Neural cell (in vitro differentiated cells): ENCODE data around the gene BCL2L2. TPM values are rescaled to one million over a fixed set of nuclear protein-coding genes. Genes with fewer than 3 reads are reported as not detected.
A peak's percentile ranks its signal among the peaks of the same experiment; 100 is the strongest.

ENCODE experiments used
- H2AFZ ChIP-seq: fragments of 200-600, 300-800 bp; sonication (generic), shearing (Covaris generic); 2 replicates; pipeline ENCODE4 v1.6.0; 2014; ENCODE audit warnings: low read depth, mild to moderate bottlenecking, antibody characterized with exemption, low read length, moderate library complexity
- H3F3A ChIP-seq: fragments of 200-600 bp; shearing (Covaris generic); 2 replicates; pipeline ENCODE4 v1.6.1; 2016; ENCODE audit warnings: mild to moderate bottlenecking, moderate library complexity, mixed read lengths, antibody characterized with exemption, low read length; ENCODE audit not compliant: insufficient read depth, poor library complexity, severe bottlenecking
- H3K27ac ChIP-seq: fragments of 200-600, 300-800 bp; sonication (generic), shearing (Covaris generic); 2 replicates; pipeline ENCODE4 v1.5.1; 2014; ENCODE audit warnings: mild to moderate bottlenecking, low read length, moderate library complexity
- H3K27me3 ChIP-seq: fragments of 300-800, 200-600 bp; sonication (generic), shearing (Covaris generic); 2 replicates; pipeline ENCODE4 v1.6.0; 2014; ENCODE audit warnings: mild to moderate bottlenecking, low read depth, low read length, moderate library complexity; ENCODE audit not compliant: insufficient read depth
- H3K36me3 ChIP-seq: fragments of 300-800, 200-600 bp; sonication (generic), shearing (Covaris generic); 2 replicates; pipeline ENCODE4 v1.5.1; 2014; ENCODE audit warnings: mild to moderate bottlenecking, antibody characterized with exemption, low read length, moderate library complexity; ENCODE audit not compliant: insufficient read depth
- H3K4me2 ChIP-seq: fragments of 300-800, 200-600 bp; sonication (generic), shearing (Covaris generic); 2 replicates; pipeline ENCODE4 v1.6.0; 2014; ENCODE audit warnings: mild to moderate bottlenecking, low read length
- H3K4me3 ChIP-seq: fragments of 300-800, 200-600 bp; sonication (generic), shearing (Covaris generic); 2 replicates; pipeline ENCODE4 v1.5.1; 2014; ENCODE audit warnings: mild to moderate bottlenecking, low read length, moderate library complexity
- H3K79me2 ChIP-seq: fragments of 200-600 bp; shearing (Covaris generic); replicated peaks from 2 replicates; pipeline ENCODE4 v1.6.0; 2014; ENCODE audit warnings: mild to moderate bottlenecking, low read length, moderate library complexity; ENCODE audit not compliant: insufficient read depth
- H3K9ac ChIP-seq: fragments of 300-800, 200-600 bp; sonication (generic), shearing (Covaris generic); 2 replicates; pipeline ENCODE4 v1.6.1; 2016; ENCODE audit warnings: mild to moderate bottlenecking, low read length, mixed read lengths
- H3K9me2 ChIP-seq: fragments of 200-600 bp; shearing (Covaris generic); 2 replicates; pipeline ENCODE4 v1.6.1; 2016; ENCODE audit warnings: mild to moderate bottlenecking, low read length, mixed read lengths; ENCODE audit not compliant: insufficient read depth
- H3K9me3 ChIP-seq: fragments of 200-600, 300-800 bp; sonication (generic), shearing (Covaris generic); 2 replicates; pipeline ENCODE4 v1.6.1; 2016; ENCODE audit warnings: mild to moderate bottlenecking, mixed run types, low read length, moderate library complexity, mixed read lengths
- H4K20me1 ChIP-seq: fragments of 200-600 bp; shearing (Covaris generic); 2 replicates; pipeline ENCODE4 v1.6.1; 2016; ENCODE audit warnings: mild to moderate bottlenecking, mixed run types; ENCODE audit not compliant: insufficient read depth
- EP300 ChIP-seq: fragments of 450-650 bp; conservative IDR thresholded peaks from 2 replicates; pipeline ENCODE4 v1.6.1; 2014; ENCODE audit warnings: antibody characterized with exemption, mild to moderate bottlenecking, moderate library complexity; ENCODE audit not compliant: poor library complexity, severe bottlenecking
- EZH2 ChIP-seq: fragments of 200-600, 300-800 bp; shearing (Covaris generic), sonication (generic); IDR thresholded peaks from 2 replicates; pipeline ENCODE4 v1.6.1; 2014; ENCODE audit warnings: antibody characterized with exemption, low read length, borderline replicate concordance, mild to moderate bottlenecking; ENCODE audit not compliant: insufficient read depth, poor library complexity, severe bottlenecking
- MXI1 ChIP-seq: fragments of 450-650 bp; conservative IDR thresholded peaks from 2 replicates; pipeline ENCODE4 v1.6.1; 2014; ENCODE audit warnings: antibody characterized with exemption, mild to moderate bottlenecking; ENCODE audit not compliant: poor library complexity, severe bottlenecking
- POLR2AphosphoS5 ChIP-seq: IDR thresholded peaks from 2 replicates; pipeline ENCODE4 v1.6.1; 2012
- RAD21 ChIP-seq: fragments of 450-650 bp; conservative IDR thresholded peaks from 2 replicates; pipeline ENCODE4 v1.6.1; 2014; ENCODE audit warnings: antibody characterized with exemption, mild to moderate bottlenecking, moderate library complexity
- SMC3 ChIP-seq: fragments of 450-650 bp; conservative IDR thresholded peaks from 2 replicates; pipeline ENCODE4 v1.6.1; 2014; ENCODE audit warnings: antibody characterized with exemption, mild to moderate bottlenecking, moderate library complexity; ENCODE audit not compliant: poor library complexity
- TAF1 ChIP-seq: IDR thresholded peaks from 2 replicates; pipeline ENCODE4 v1.6.1; 2012; ENCODE audit warnings: low read depth
- polyA plus RNA-seq: library from polyadenylated mRNA; depleted of rRNA; stranded (reverse); fragments of >200 nt; gene quantifications from 2 replicates; pipeline ENCODE4 v1.2.3, GENCODE V29; 2014
- TF ChIP-seq, protein P1 (sequence below): IDR thresholded peaks from 2 replicates; pipeline ENCODE4 v1.6.1; 2012; ENCODE audit warnings: borderline replicate concordance
- TF ChIP-seq, protein P2 (sequence below): fragments of 450-650 bp; IDR thresholded peaks from 2 replicates; pipeline ENCODE4 v1.5.1; 2014; ENCODE audit warnings: antibody characterized with exemption, mild to moderate bottlenecking, moderate library complexity; ENCODE audit not compliant: poor library complexity, severe bottlenecking

The BCL2L2 gene
- polyA plus RNA-seq, 1 donor from 2014 or later: 35.8 TPM

GRCh38 chr14:23352506-23353432, 46.1 kb downstream of the BCL2L2 start, which contains the start of gene SLC22A17:
Gene SLC22A17, minus strand, starts transcription at chr14:23352887.
- Histone ChIP-seq H3K27ac (peak within 1 kb of the TSS; percentile 93), H3K79me2 (no peaks in the 10 kb centered on the region), H3K9ac (peak within 1 kb of the TSS; percentile 97), H3K4me2 (peak within 1 kb of the TSS; percentile 87), H2AFZ (peak within 1 kb of the TSS; percentile 71), H3K4me3 (peak within 1 kb of the TSS; percentile 99), H3K36me3 (no peaks in the 10 kb centered on the region), H3F3A (no peaks in the 10 kb centered on the region), H3K9me2 (no peaks in the 10 kb centered on the region), H3K9me3 (no peaks in the 10 kb centered on the region), H3K27me3 (no peaks in the 10 kb centered on the region), H4K20me1 (no peaks in the 10 kb centered on the region)
- TF ChIP-seq TAF1: peak; percentile 82
- peak; percentile 61 for TF ChIP-seq RAD21
- TF ChIP-seq EZH2: no peak
- TF ChIP-seq POLR2AphosphoS5: peak; percentile 98
- TF ChIP-seq, protein P1, sequence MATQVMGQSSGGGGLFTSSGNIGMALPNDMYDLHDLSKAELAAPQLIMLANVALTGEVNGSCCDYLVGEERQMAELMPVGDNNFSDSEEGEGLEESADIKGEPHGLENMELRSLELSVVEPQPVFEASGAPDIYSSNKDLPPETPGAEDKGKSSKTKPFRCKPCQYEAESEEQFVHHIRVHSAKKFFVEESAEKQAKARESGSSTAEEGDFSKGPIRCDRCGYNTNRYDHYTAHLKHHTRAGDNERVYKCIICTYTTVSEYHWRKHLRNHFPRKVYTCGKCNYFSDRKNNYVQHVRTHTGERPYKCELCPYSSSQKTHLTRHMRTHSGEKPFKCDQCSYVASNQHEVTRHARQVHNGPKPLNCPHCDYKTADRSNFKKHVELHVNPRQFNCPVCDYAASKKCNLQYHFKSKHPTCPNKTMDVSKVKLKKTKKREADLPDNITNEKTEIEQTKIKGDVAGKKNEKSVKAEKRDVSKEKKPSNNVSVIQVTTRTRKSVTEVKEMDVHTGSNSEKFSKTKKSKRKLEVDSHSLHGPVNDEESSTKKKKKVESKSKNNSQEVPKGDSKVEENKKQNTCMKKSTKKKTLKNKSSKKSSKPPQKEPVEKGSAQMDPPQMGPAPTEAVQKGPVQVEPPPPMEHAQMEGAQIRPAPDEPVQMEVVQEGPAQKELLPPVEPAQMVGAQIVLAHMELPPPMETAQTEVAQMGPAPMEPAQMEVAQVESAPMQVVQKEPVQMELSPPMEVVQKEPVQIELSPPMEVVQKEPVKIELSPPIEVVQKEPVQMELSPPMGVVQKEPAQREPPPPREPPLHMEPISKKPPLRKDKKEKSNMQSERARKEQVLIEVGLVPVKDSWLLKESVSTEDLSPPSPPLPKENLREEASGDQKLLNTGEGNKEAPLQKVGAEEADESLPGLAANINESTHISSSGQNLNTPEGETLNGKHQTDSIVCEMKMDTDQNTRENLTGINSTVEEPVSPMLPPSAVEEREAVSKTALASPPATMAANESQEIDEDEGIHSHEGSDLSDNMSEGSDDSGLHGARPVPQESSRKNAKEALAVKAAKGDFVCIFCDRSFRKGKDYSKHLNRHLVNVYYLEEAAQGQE: peak; percentile 61
- peak; percentile 69 for TF ChIP-seq SMC3
- TF ChIP-seq MXI1: peak; percentile 48
- TF ChIP-seq EP300: peak; percentile 54
- TF ChIP-seq, protein P2, sequence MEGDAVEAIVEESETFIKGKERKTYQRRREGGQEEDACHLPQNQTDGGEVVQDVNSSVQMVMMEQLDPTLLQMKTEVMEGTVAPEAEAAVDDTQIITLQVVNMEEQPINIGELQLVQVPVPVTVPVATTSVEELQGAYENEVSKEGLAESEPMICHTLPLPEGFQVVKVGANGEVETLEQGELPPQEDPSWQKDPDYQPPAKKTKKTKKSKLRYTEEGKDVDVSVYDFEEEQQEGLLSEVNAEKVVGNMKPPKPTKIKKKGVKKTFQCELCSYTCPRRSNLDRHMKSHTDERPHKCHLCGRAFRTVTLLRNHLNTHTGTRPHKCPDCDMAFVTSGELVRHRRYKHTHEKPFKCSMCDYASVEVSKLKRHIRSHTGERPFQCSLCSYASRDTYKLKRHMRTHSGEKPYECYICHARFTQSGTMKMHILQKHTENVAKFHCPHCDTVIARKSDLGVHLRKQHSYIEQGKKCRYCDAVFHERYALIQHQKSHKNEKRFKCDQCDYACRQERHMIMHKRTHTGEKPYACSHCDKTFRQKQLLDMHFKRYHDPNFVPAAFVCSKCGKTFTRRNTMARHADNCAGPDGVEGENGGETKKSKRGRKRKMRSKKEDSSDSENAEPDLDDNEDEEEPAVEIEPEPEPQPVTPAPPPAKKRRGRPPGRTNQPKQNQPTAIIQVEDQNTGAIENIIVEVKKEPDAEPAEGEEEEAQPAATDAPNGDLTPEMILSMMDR: peak; percentile 39

DNA sequence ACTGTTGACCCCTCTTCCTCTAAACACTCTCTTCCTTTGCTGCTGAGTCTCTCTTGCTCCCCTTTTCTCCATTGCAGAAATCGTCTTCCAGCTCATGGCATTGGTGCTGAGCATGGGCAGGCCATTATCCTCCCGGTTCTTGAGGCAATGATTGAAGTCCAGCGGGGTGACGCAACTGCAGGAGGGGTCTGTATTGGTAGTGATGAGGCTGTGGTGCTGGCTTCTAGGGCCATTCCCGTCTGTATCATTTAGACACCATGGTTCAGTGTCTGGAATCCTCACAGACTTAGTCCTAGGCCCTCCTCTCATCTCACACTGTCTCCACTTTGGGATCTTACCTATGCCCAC, 46.8 kb downstream of the BCL2L2 start:
- H3K79me2 ChIP-seq: no peaks in the 10 kb centered on the region
- no peak overlapping the region for H3K4me2 ChIP-seq
- no peaks in the 10 kb centered on the region for H3F3A ChIP-seq
- H2AFZ ChIP-seq: no peak overlapping the region
- no peak for TF ChIP-seq RAD21
- TF ChIP-seq, protein P1: no peak
- TF ChIP-seq POLR2AphosphoS5: no peak
- TF ChIP-seq EZH2: no peak
- H3K9me3 ChIP-seq: no peaks in the 10 kb centered on the region
- no peaks in the 10 kb centered on the region for H3K27me3 ChIP-seq
- H4K20me1 ChIP-seq: no peaks in the 10 kb centered on the region
- peak overlapping the region; percentile 97 for H3K9ac ChIP-seq
- peak overlapping the region; percentile 99 for H3K4me3 ChIP-seq
- no peaks in the 10 kb centered on the region for H3K36me3 ChIP-seq
- H3K9me2 ChIP-seq: no peaks in the 10 kb centered on the region
- peak overlapping the region; percentile 93 for H3K27ac ChIP-seq
